AG04449 (cell line): ENCODE data around the gene PTGS2.

Experiments
- CTCF ChIA-PET: fragments of 350-600 bp; formaldehyde crosslinking; extraction: SDS; loops from one replicate; lab custom pipeline; 2021; ENCODE audit warnings: antibody characterized with exemption; lab: Yijun Ruan, JAX
- POLR2A ChIA-PET: fragments of 400-600, 350-600 bp; formaldehyde crosslinking; extraction: SDS; loops from one replicate; lab custom pipeline; 2020; ENCODE audit warnings: antibody characterized with exemption, inconsistent platforms; lab: Yijun Ruan, JAX
- DNase-seq: peaks from one replicate; pipeline ENCODE4 v3.0.0-alpha.2; 2010; ENCODE audit warnings: low read depth, low spot score
- H3K4me3 ChIP-seq: 2 replicates; pipeline ENCODE4 v1.5.1; 2011; ENCODE audit warnings: low read depth, mild to moderate bottlenecking, control low read depth, low read length
- TF ChIP-seq, protein P1 (sequence below): IDR thresholded peaks from one replicate; pipeline ENCODE4 v1.5.1; 2011; ENCODE audit warnings: mild to moderate bottlenecking, moderate library complexity, low read length, control low read depth, inconsistent platforms; ENCODE audit not compliant: insufficient read depth; ENCODE audit errors: missing control alignments

The PTGS2 gene

DNA sequence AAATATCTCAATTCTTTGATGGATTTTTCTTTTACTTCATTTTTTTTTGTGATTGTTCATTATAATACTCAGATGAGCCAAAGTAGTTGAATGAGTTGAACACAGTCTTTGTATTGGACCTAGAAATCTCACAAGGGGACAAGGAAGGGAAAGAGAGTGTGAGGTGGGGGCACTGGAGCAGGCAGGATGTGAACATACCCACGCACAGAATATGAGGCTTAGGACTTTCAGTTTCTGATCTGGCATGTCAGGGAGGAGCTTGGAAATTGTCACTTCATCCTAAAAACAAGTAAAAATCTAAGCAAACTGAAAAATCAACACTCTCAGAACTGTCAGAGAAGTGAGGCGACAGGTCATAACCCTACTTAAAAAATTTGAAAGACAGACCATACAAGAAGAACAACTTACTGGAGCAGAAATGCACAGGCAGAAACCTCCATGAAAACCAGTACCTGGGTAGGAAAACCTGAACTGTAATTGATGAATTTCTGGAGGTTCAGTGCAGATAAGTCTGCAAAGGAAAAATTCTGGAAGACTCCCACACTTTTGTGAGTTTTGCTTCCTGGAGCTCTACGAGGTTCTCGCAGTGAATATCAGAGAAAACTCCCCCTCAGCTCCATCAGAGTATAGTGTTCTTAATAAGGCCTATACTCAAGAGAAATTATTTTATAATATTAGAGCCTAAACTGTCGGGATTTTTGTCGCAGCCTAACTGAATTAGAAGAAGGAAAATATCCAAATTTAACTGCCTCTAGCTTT is 3.6 kb upstream of the PTGS2 start:
- DNase-seq: no peak
- POLR2A ChIA-PET: no interaction called here
- TF ChIP-seq, protein P1, sequence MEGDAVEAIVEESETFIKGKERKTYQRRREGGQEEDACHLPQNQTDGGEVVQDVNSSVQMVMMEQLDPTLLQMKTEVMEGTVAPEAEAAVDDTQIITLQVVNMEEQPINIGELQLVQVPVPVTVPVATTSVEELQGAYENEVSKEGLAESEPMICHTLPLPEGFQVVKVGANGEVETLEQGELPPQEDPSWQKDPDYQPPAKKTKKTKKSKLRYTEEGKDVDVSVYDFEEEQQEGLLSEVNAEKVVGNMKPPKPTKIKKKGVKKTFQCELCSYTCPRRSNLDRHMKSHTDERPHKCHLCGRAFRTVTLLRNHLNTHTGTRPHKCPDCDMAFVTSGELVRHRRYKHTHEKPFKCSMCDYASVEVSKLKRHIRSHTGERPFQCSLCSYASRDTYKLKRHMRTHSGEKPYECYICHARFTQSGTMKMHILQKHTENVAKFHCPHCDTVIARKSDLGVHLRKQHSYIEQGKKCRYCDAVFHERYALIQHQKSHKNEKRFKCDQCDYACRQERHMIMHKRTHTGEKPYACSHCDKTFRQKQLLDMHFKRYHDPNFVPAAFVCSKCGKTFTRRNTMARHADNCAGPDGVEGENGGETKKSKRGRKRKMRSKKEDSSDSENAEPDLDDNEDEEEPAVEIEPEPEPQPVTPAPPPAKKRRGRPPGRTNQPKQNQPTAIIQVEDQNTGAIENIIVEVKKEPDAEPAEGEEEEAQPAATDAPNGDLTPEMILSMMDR: no peak
- CTCF ChIA-PET: interaction anchor here (0.7 to 9.4 kb wide), 26 partner anchors 10 to 318 kb away, joined by 3 to 82 read pairs (median 4); partner anchors contain the start of genes ODR4 and TPR
- H3K4me3 ChIP-seq: no peak overlapping the region

DNA sequence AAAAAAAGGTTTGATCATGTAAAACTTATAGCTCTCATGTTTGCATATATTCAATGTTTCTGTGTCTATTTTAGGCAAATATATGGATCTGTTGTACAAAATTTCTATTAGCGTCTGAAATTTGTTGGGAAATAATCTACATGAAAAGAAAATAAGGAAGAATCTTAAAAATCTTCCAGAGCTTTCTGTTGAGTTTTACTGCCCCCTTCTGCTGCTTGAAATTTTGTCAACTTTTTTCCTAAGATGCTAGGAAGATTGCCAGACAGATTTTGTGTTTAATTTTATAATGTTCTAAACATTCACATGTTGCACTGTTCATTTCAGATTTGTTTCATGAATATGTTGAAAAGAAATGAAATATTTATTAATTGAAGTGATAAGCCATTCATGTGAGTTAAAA is 2.5 kb upstream of the PTGS2 start:
- POLR2A ChIA-PET: interaction anchor here (0.8 kb wide), 1 partner anchor 183 kb away, joined by 3 read pairs; no protein-coding TSS in a partner anchor

DNA sequence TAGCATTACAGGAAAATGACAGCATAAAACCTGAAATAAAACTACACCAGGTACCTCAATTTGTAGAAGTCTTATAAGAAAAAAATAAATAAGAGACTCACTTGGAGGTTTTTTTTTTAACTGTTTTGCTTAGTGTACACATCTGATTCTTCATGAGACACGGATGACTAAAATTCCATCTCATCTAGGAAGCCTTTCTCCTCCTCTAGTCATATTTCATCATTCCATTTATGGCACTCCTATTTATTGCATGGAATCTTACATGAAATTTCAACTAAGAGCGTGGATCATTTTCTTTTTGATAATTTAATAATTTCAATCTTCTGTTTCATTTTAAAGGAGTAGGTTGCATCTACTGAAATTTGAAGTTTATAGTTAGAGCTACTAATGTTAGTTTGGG is 1.6 kb upstream of the PTGS2 start:
- TF ChIP-seq, protein P1: no peak
- peak overlapping the region; percentile 80 for H3K4me3 ChIP-seq
- DNase-seq: no peak
- CTCF ChIA-PET: interaction anchor here (1.0 to 9.4 kb wide), 12 partner anchors 12 to 307 kb away, joined by 3 to 82 read pairs (median 10); partner anchors contain the start of genes ODR4 and TPR
- POLR2A ChIA-PET: no interaction called here

More for the DNA sequence above, 2.5 kb upstream of the PTGS2 start:
- CTCF ChIA-PET: interaction anchor here (0.7 to 9.4 kb wide), 31 partner anchors 9 to 319 kb away, joined by 3 to 82 read pairs (median 4); partner anchors contain the start of genes ODR4 and TPR
- no peak for DNase-seq
- TF ChIP-seq, protein P1: peak; percentile 32
- peak overlapping the region; percentile 4; the same call in 1 of the 2 replicates for H3K4me3 ChIP-seq

DNA sequence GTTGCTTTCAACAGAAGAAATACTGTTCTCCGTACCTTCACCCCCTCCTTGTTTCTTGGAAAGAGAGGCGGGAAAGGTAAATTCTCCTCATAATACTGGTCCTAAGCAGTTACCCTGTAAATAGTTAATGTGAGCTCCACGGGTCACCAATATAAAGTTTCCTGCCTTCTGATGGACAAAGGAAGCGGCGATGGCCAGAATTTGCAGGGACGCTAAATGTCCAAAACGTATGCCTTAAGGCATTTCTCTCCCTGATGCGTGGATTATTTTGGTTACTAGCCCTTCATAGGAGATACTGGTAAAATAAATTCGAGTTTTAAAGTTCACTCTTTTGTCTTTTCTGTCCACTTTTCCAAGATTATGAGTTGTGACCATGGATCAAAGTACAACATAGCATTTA is 898 bp upstream of the PTGS2 start:
- TF ChIP-seq, protein P1: no peak
- peak overlapping the region; percentile 80 for H3K4me3 ChIP-seq
- POLR2A ChIA-PET: interaction anchor here (1.3 to 1.7 kb wide), 3 partner anchors 182 to 306 kb away, joined by 3 to 6 read pairs (median 4); partner anchors contain the start of gene TPR
- CTCF ChIA-PET: interaction anchor here (0.9 to 9.4 kb wide), 13 partner anchors 10 to 306 kb away, joined by 3 to 82 read pairs (median 4); partner anchors contain the start of genes ODR4 and TPR
- no peak for DNase-seq

DNA sequence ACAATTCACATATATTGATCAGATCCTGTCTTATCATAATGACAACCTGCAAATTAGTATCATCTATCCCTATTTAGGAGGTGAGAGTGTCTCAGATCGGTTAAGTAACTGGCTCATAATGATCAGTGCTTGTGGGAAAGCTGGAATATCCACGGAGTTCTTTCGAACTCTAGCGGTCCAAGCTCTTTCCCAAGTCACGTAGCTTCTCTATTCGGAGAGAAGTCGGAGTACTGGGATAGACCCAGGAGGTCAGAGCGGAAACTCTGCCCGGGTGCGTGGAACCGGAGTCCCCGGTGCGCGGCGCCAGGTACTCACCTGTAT is 339 bp downstream of the PTGS2 start:
- DNase-seq: no peak
- TF ChIP-seq, protein P1: no peak
- ChIA-PET POLR2A (interaction anchor here (0.7 to 1.7 kb wide), 11 partner anchors 9 to 305 kb away, joined by 3 to 9 read pairs (median 4); partner anchors contain the start of gene TPR), CTCF (interaction anchor here (0.7 to 9.4 kb wide), 29 partner anchors 9 to 315 kb away, joined by 3 to 82 read pairs (median 4); partner anchors contain the start of genes ODR4 and TPR)
- peak overlapping the region; percentile 80 for H3K4me3 ChIP-seq

DNA sequence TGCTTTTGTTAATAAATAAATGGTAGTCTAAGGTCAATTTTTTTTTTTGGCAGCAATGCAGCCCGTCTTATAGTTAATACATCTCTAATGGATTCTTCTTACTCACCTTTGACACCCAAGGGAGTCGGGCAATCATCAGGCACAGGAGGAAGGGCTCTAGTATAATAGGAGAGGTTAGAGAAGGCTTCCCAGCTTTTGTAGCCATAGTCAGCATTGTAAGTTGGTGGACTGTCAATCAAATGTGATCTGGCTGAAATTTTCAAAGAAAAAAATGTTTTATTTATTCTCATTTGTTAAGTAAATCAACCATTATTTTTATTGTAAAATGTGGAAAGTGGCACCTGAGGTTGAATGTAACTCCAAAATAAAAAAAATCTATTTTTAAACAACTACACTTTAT is 2.1 kb downstream of the PTGS2 start:
- H3K4me3 ChIP-seq: no peak overlapping the region
- ChIA-PET POLR2A (no interaction called here), CTCF (interaction anchor here (0.8 to 9.4 kb wide), 5 partner anchors 7 to 303 kb away, joined by 3 to 82 read pairs (median 15); partner anchors contain the start of gene TPR)
- DNase-seq: no peak
- TF ChIP-seq, protein P1: no peak
